Esophagus muscularis mucosa (tissue), 4 donors: Measurements from ENCODE around the gene PRPSAP1.
A peak's percentile ranks its signal among the peaks of the same experiment; 100 is the strongest.

ENCODE experiments used
- CTCF ChIP-seq, 3 experiments: fragments of 200-600 bp in 2 of 3; fragments of 450-650 bp in 1 of 3; sonication (generic) in 2 of 3; IDR thresholded peaks; one replicate each; pipeline ENCODE4 v1.5.1; 2017 to 2019; ENCODE audit warnings: antibody characterized with exemption in 3 of 3, mild to moderate bottlenecking in 2 of 3, moderate library complexity in 1 of 3
- EP300 ChIP-seq: sonication (generic); formaldehyde crosslinking; IDR thresholded peaks from one replicate; pipeline ENCODE4 v1.6.1; 2017; ENCODE audit warnings: antibody characterized with exemption
- POLR2A ChIP-seq: fragments of 450-650 bp; IDR thresholded peaks from one replicate; pipeline ENCODE4 v1.6.1; 2017; ENCODE audit warnings: antibody characterized with exemption, moderate library complexity, mild to moderate bottlenecking, low read depth
- POLR2AphosphoS5 ChIP-seq, 2 donors: sonication (generic); formaldehyde crosslinking; IDR thresholded peaks; one replicate each; pipeline ENCODE4 v1.6.1; 2017; ENCODE audit warnings: antibody characterized with exemption in 2 of 2

DNA sequence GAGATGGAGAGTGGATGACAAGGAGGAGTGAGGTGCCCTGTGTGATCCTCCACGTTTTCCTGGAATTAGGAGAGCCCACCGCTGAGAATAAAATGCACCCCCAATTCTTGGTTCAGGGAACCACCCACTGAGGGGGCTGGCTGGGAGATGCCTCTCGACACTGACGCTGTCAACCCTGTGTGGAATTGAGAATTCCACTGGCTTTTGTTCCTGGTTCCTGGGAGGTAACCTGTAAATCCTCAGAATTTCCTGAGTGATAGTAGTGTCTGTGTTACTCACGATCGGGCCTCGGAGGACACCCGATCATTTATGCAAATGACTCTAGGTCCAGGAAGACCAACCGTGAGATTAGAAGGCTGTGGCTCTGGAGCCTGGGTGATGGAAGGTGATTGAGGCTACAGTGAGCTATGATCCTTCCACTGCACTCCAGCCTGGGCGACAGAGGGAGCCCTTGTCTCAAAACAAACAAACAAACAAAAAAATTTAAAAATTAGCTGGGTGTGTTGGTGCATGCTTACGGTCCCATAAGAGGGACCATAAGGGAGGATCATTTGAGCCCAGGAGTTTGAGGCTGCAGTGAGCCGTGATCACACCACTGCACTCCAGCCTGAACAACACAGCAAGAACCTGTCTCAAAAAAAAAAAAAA lies 11.7 kb upstream of the PRPSAP1 start:
- peak in 1 of 3 experiments; percentile 13 for TF ChIP-seq CTCF (IDR thresholded peaks at IDR 0.05)
- TF ChIP-seq POLR2A, result no peak
- TF ChIP-seq EP300, result no peak
- no peak for TF ChIP-seq POLR2AphosphoS5 (IDR thresholded peaks at IDR 0.05)
